Caco-2 (cell line): ENCODE measurements around the gene ATXN1. TPM values are rescaled to one million over a fixed set of nuclear protein-coding genes. Genes with fewer than 3 reads are reported as not detected.
A peak's percentile ranks its signal among the peaks of the same experiment; 100 is the strongest.

Experiments used
- BruUV-seq: library from RNA; stranded (reverse); fragments of 400-500 nt; replicated peaks from 2 replicates; lab custom pipeline; 2021; lab: Mats Ljungman, UMichigan
- CTCF ChIA-PET: fragments of 300-600 bp; sonication (Branson Sonifier 250); formaldehyde crosslinking; loops from one replicate; lab custom pipeline; 2022; ENCODE audit warnings: antibody characterized with exemption; lab: Charles Lee
- POLR2A ChIA-PET: fragments of 300-600 bp; sonication (Branson Sonifier 250); formaldehyde crosslinking; loops from one replicate; lab custom pipeline; 2022; ENCODE audit warnings: antibody characterized with exemption; lab: Charles Lee
- DNase-seq, 2 experiments: peaks; one replicate each; pipeline versions ENCODE4 v3.0.0 to v3.0.0-alpha.2; 2020 to 2022
- H3K27me3 ChIP-seq: replicated peaks from 2 replicates; pipeline ENCODE4 v1.6.0; 2011; ENCODE audit warnings: low read length; ENCODE audit not compliant: control insufficient read depth, insufficient read depth
- H3K36me3 ChIP-seq: 2 replicates; pipeline ENCODE4 v1.5.1; 2011; ENCODE audit warnings: low read length; ENCODE audit not compliant: control insufficient read depth, insufficient read depth
- H3K4me1 ChIP-seq: fragments of 250-450 bp; sonication (Bioruptor Pico); 2 replicates; pipeline ENCODE4 v1.5.1; 2020; ENCODE audit warnings: mild to moderate bottlenecking
- H3K4me3 ChIP-seq: 2 replicates; pipeline ENCODE4 v1.5.1; 2011; ENCODE audit warnings: low read depth, mild to moderate bottlenecking, control low read depth, low read length
- H3K9me3 ChIP-seq: fragments of 250-450 bp; sonication (Bioruptor Pico); 2 replicates; pipeline ENCODE4 v1.5.1; 2020; ENCODE audit warnings: mild to moderate bottlenecking, moderate library complexity
- H3K27ac Mint-ChIP-seq: one replicate; pipeline ENCODE4 v1.8.0; 2022; ENCODE audit warnings: mixed read lengths; ENCODE audit not compliant: unreplicated experiment
- H3K27me3 Mint-ChIP-seq: one replicate; pipeline ENCODE4 v1.8.0; 2022; ENCODE audit warnings: mixed read lengths; ENCODE audit not compliant: insufficient read depth, unreplicated experiment
- H3K36me3 Mint-ChIP-seq: one replicate; pipeline ENCODE4 v1.8.0; 2022; ENCODE audit warnings: mild to moderate bottlenecking, mixed read lengths; ENCODE audit not compliant: insufficient read depth, unreplicated experiment
- H3K4me1 Mint-ChIP-seq: one replicate; pipeline ENCODE4 v1.8.0; 2022; ENCODE audit warnings: low read depth, mixed read lengths; ENCODE audit not compliant: unreplicated experiment
- H3K4me3 Mint-ChIP-seq: one replicate; pipeline ENCODE4 v1.8.0; 2022; ENCODE audit warnings: mild to moderate bottlenecking, moderate library complexity, mixed read lengths; ENCODE audit not compliant: unreplicated experiment
- H3K9me3 Mint-ChIP-seq: one replicate; pipeline ENCODE4 v1.8.0; 2022; ENCODE audit warnings: mixed read lengths; ENCODE audit not compliant: unreplicated experiment
- CTCF ChIP-seq, 2 experiments: fragments of 200-600 bp in 1 of 2; IDR thresholded peaks; 1 replicate in 1 of 2; 2 replicates in 1 of 2; pipeline versions ENCODE4 v1.5.1 to v1.8.0; 2011 to 2022; ENCODE audit warnings: antibody characterized with exemption in 1 of 2, control low read depth in 1 of 2, inconsistent platforms in 1 of 2, low read depth in 1 of 2, low read length in 1 of 2, mild to moderate bottlenecking in 1 of 2, moderate library complexity in 1 of 2; ENCODE audit not compliant: insufficient read depth in 1 of 2, severe bottlenecking in 1 of 2, unreplicated experiment in 1 of 2
- intact Hi-C: fragments of 100-400 bp; cut with micrococcal nuclease; formaldehyde crosslinking; loops from one replicate; pipeline ENCODE4 v1.10.0; 2022; ENCODE audit not compliant: unreplicated experiment
- total RNA-seq: library from RNA; stranded (reverse); gene quantifications from 2 replicates; pipeline ENCODE4 v1.2.3, GENCODE V29; 2022

ATXN1 gene
- total RNA-seq, 1 experiment from 2014 or later, result 14.2 TPM

DNA sequence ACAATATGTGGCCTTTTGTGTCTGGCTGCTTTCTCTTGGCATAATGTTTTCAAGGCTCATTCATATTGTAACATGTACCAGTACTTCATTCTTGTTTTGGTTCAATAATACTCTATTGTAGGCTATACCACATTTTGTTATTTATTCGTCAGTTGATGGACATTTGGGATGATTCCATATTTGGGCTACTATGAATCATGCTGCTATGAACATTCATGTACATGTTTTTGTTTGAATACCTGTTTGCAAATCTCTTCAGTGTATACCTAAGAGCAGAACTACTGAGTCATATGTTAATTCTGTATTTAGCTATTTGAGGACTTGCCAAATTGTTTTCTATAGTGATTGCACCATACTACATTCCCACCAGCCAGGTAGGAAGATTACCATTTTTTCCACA is 263.0 kb downstream of the ATXN1 start:
- Histone ChIP-seq H3K36me3 (no peaks in the 10 kb centered on the region), H3K4me3 (no peak overlapping the region), H3K9me3 (no peaks in the 10 kb centered on the region), H3K4me1 (no peaks in the 10 kb centered on the region), H3K27me3 (no peaks in the 10 kb centered on the region)
- intact Hi-C loops, result no loop called here
- Mint-ChIP-seq H3K36me3 (no peaks in the 10 kb centered on the region), H3K9me3 (no peaks in the 10 kb centered on the region), H3K27me3 (no peaks in the 10 kb centered on the region), H3K4me1 (no peaks in the 10 kb centered on the region), H3K27ac (no peak overlapping the region), H3K4me3 (no peak overlapping the region)
- no peak for DNase-seq
- BruUV-seq, result no TSS peak
- POLR2A ChIA-PET, result no interaction called here
- no peak for TF ChIP-seq CTCF (IDR thresholded peaks at IDR 0.05; ENCODE audit: insufficient read depth in 1 of 2, low read depth in 1 of 2, low read length in 1 of 2, severe bottlenecking in 1 of 2, unreplicated experiment in 1 of 2)
- CTCF ChIA-PET, result no interaction called here

DNA sequence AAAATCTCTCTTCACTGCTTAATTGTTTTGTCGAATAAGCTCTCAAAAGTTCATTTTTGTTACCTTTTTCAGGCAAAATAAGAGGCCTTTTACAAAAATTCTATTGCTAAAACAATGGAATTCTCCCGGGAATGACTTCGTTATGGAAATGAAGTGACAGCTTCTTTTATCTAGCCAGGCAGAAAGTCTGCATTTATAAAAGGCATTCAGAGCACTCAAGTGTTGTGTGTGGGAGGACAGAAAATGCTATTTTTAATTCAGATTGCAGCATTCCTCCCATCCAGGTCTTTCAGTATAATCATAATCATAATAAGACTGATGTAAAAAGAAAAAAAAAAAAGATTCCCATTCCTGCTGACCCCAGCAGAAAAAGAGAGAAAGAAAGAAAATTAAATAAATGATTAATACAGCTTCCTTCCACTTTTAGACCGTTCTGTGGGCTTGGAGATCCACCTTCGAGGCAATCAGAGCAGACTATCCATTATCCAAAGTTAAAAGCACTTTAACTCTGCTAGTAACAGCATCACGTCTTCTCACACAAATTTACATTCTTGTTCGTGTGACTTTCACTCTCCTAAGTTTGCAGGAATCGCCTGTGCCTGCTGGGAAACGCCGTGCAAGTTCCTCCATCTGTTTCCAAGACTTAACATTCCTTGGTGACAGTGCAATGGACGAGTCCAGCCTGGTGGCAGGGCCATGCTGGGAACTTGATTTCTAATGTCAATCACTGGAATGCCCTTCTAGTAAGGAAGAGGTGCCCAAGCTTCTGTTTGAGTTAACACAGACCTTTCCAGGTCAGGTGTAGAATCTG is 264.1 kb downstream of the ATXN1 start:
- H3K27ac Mint-ChIP-seq, result no peak overlapping the region
- H3K9me3 Mint-ChIP-seq, result no peaks in the 10 kb centered on the region
- no peaks in the 10 kb centered on the region for H3K27me3 ChIP-seq
- H3K4me3 ChIP-seq, result no peak overlapping the region
- no peaks in the 10 kb centered on the region for H3K36me3 ChIP-seq
- DNase-seq, result no peak
- H3K9me3 ChIP-seq, result no peaks in the 10 kb centered on the region
- H3K27me3 Mint-ChIP-seq, result no peaks in the 10 kb centered on the region
- CTCF ChIA-PET, result interaction anchor here (0.6 kb wide), 1 partner anchor 25 kb away, joined by 3 read pairs; no protein-coding TSS in a partner anchor
- H3K4me1 Mint-ChIP-seq, result peaks cover 5% of the 10 kb centered on the region
- intact Hi-C loops, result loop anchor here (1.0 kb wide), 1 partner anchor 165 kb away; no protein-coding TSS in a partner anchor
- H3K4me3 Mint-ChIP-seq, result no peak overlapping the region
- BruUV-seq, result no TSS peak
- no peak for TF ChIP-seq CTCF (IDR thresholded peaks at IDR 0.05; ENCODE audit: insufficient read depth in 1 of 2, low read depth in 1 of 2, low read length in 1 of 2, severe bottlenecking in 1 of 2, unreplicated experiment in 1 of 2)
- no peaks in the 10 kb centered on the region for H3K4me1 ChIP-seq
- H3K36me3 Mint-ChIP-seq, result no peaks in the 10 kb centered on the region
- POLR2A ChIA-PET, result no interaction called here

GRCh38 chr6:16496210-16496609 is 265.1 kb downstream of the ATXN1 start:
- no peak overlapping the region for H3K4me3 ChIP-seq
- no peaks in the 10 kb centered on the region for H3K36me3 Mint-ChIP-seq
- DNase-seq, result no peak
- POLR2A ChIA-PET, result no interaction called here
- no peak overlapping the region for H3K4me3 Mint-ChIP-seq
- TF ChIP-seq CTCF (IDR thresholded peaks at IDR 0.05; ENCODE audit: insufficient read depth in 1 of 2, low read depth in 1 of 2, low read length in 1 of 2, severe bottlenecking in 1 of 2, unreplicated experiment in 1 of 2), result peak; percentile 8 to 12
- H3K27ac Mint-ChIP-seq, result no peak overlapping the region
- no TSS peak for BruUV-seq
- H3K9me3 ChIP-seq, result no peaks in the 10 kb centered on the region
- H3K27me3 ChIP-seq, result no peaks in the 10 kb centered on the region
- H3K4me1 Mint-ChIP-seq, result peaks cover 5% of the 10 kb centered on the region
- CTCF ChIA-PET, result interaction anchor here (0.6 to 1.2 kb wide), 2 partner anchors 24 to 164 kb away, joined by 3 read pairs; no protein-coding TSS in a partner anchor
- no peaks in the 10 kb centered on the region for H3K9me3 Mint-ChIP-seq
- H3K27me3 Mint-ChIP-seq, result no peaks in the 10 kb centered on the region
- H3K36me3 ChIP-seq, result no peaks in the 10 kb centered on the region
- H3K4me1 ChIP-seq, result peaks cover 6% of the 10 kb centered on the region; the same call in 1 of the 2 replicates
- intact Hi-C loops, result loop anchor here (1.0 kb wide), 1 partner anchor 164 kb away; no protein-coding TSS in a partner anchor
